GM21528 (cell line): ENCODE results near the gene TLR2.
A peak's percentile ranks its signal among the peaks of the same experiment; 100 is the strongest.
"Not testable (repeated sequence)": the region's sequence is repeated elsewhere in the genome, so short reads cannot be mapped to it uniquely, and the experiment has no call there.

Source experiments
- ATAC-seq: cut with Tn5 transposase; IDR thresholded peaks from one replicate; pipeline ENCODE4 v1.9.1; 2021; ENCODE audit warnings: mild to moderate bottlenecking, moderate library complexity; ENCODE audit not compliant: unreplicated experiment, low FRiP score

TLR2 gene

DNA sequence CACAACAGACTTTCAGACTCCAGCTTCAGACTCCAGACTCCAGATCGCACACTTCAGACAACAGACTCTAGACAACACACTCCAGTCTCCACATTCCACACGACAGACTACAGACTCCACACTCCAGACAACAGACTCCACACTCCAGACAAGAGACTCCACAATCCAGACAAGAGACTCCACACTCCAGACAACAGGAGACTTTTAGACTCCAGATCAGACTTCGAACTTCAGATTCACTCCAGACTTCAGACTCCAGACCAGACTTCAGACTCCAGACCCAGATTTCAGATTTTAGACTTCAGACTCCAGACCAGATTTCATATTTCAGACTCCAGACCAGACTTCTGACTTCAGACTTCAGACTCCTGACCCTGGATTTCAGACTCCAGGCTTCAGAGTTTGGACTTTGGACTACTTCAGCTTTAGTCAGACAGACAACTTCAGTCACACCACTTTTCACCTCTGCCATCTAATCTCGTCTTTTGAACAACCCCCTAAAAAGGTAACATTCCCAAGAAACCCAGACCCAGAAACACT, 29.0 kb upstream of the TLR2 start:
- no peak for ATAC-seq

- no peak for ATAC-seq
Measured at GRCh38 chr4:153655928-153656327, 28.2 kb upstream of the TLR2 start.

DNA sequence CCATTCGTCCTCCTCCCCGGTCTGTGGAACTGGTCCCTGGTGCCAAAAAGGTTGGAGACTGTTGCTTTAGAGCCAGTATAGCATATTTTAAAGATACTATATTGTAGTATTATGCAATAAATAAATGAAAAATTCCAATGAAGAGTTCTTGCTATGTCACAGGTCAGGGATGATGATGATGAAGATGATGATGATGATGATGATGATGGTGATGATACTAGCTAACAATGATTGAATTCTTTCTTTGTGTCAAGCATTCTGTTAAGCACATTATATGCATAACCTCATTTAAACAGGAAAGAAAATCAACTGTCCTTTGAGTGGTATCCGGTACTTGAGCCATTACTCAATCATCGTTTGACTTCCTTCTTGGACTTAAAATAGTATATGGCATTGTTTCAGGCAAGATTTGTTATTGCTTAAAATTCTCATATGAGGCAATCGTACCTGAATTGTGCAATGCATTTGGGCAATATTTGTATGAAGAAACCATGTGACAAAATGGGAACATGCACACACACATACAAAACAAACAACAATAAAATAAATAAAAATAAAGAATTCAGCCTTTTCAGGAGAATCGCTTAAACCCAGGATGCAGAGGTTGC, 22.8 kb upstream of the TLR2 start:
- no peak for ATAC-seq

DNA sequence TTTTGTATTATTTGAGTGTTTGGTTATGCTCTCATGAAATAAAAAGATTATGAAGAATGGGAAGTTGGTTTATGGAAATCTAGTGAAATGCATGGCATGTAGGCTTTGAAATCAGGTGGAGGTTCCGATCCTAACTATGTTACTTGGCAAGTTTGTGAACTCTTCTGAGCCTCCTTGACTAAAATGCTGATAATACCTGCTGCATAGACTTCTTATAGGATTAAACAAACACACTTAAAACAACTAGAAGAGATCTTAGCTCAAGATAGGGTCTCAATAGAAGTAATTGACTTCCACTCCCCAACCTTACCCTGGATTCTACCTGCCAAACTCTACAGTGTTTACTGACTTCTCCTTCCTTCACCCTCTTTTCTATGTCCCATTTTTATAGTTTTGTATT, 22.2 kb upstream of the TLR2 start:
- no peak for ATAC-seq

GRCh38 chr4:153663667-153664066, 20.4 kb upstream of the TLR2 start:
- ATAC-seq, result no peak

DNA sequence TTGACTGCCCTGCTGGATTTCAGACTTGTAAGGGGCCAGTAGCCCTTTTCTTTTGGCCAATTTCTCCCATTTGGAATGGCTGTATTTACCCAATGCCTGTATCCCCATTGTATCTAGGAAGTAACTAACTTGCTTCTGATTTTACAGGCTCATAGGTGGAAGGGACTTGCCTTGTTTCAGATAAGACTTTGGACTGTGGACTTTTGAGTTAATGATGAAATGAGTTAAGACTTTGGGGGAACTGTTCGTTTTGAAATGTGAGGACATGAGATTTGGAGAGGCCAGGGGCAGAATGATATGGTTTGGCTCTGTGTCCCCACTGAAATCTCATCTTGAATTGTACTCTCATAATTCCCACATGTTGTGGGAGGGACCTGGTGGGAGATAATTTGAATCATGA, 17.6 kb upstream of the TLR2 start:
- not testable (repeated sequence) for ATAC-seq

GRCh38 chr4:153668647-153669046, 15.4 kb upstream of the TLR2 start:
- ATAC-seq, result no peak

DNA sequence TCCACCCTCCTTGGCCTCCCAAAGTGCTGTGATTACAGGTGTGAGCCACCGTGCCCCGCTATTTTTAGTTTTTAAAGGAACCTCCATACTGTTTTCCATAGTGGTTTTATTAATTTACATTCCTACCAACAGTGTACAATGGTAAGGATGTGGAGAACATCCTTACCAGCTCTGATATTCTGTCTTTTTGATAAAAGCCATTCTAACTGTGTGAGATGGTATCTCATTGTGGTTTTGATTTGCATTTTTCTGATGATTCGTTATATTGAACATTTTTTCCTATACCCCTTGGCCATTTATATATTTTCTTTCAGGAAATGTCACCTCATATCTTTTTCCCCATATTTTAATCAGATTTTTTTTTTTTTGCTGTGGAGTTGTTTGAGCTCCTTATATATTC, 14.2 kb upstream of the TLR2 start:
- no peak for ATAC-seq

DNA sequence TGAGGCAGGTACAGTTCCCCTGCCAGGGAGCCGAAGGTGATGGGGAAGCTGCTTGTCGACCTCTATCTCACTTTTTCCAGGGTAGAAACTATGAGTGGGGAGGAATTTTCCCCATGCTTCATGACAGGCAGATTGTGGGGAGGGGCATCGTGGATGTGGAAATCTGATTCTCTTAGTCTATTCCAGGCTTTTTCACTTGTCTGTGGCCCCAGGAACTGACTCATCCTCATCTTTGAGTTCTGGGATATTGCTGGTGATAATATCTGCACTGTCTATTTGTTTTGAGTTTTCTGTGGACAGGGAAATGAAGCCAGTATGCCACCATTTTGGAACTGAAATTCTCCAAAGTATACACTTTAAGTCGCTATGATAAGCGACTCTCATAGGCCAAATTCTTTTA, 7.6 kb upstream of the TLR2 start:
- ATAC-seq, result no peak

GRCh38 chr4:153676984-153677383, 7.1 kb upstream of the TLR2 start:
- ATAC-seq, result no peak

- ATAC-seq, result no peak
Measured at GRCh38 chr4:153679486-153679885, 4.6 kb upstream of the TLR2 start.

- no peak for ATAC-seq
Measured at GRCh38 chr4:153683763-153684181, 308 bp upstream of the TLR2 start.

DNA sequence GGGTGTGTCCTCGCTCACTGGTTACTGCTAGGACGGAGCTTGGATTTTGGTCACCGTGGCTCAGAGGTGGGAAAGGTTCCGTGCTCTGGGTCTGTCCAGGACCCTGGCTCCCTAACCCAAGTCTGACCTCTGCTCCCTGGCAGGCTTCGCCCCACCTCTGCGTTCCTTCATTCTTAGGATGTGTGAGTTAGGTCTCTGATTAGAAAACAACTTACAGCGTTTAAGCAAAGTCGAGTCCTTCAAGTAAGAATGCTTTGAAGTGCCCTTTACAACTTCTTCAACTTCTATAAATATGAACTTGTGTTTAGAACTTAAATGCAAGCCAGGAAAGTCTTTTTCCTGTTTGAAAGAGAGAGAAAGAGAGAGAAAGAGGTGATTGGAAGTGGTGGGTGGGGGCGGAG, 891 bp downstream of the TLR2 start:
- ATAC-seq, result no peak

GRCh38 chr4:153704522-153704921, 20.4 kb downstream of the TLR2 start:
- no peak for ATAC-seq

- ATAC-seq, result peak; percentile 89
Measured at GRCh38 chr4:153705743-153706468, 21.8 kb downstream of the TLR2 start.

- ATAC-seq, result peak; percentile 56
Measured at GRCh38 chr4:153706519-153706918, 22.4 kb downstream of the TLR2 start.

DNA sequence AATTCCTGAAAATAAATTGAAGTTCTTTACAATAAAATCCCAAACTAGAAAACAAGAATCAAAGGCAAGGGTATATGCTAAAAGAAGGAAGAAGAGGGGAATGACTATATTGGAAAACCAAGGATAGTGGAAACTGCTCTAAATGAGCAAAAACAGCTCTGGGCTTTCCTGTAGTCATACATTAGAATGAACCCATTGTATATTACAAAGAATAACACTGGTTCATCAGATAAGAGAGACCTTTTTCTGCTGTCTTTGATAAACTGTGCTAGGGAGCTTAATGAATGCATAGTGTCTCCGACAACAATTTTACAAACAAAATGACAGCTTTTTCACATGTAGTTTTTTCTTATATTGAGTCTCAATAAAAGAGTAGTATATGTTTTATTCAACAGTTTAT, 26.6 kb downstream of the TLR2 start:
- no peak for ATAC-seq

DNA sequence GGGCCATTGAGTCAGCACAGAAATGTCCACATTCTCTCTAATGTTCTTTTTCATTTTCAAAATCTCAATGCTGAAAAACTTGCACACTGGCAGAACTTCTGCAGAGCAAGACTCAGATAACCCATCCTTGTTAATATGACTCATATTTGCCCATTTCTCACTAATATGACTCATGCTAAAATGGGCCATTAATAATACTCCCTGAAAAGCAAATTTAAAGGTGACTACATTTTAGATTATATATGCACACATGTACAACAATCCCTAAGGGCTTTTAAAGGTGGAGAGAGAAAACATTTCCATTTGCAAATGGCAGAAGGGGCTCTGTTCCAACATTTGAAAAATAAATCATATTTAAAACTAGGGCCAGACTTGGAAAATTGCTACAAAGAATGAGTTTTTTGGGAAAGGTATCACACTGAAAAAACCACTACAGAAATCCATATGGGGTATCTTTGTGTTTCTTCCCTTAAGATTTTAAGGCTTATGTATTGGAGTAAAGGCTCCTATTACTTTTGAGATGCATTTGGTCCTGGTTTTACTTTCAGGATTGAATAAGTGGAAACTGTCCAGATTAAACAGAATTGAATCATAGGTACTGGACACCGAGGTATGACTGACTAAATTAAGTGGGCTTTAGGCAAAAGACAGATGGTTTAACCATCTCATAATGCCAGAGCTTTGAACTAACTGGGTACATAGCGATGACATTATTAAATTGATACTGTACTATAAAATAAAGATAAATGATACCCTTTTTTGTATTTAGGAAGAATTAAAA, 30.0 kb downstream of the TLR2 start:
- no peak for ATAC-seq

DNA sequence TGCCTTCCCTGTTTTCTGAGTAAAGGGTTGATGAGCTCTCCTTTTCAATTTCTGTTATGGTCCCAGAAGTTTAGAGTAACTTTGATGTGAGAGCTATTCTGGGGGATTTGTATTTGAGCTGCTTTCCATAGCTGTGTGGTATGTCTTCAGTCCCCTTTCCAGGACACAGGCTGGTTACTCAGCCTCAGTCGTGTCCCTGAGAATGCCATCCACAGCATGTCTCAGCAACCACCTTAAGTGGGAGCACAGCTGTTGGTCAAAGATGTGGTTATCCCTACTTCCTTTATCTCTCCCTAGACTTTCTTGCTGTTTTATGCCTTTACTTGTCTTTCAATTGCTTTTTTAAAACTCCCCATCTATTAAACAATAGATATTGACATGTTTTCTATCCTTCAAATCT, 38.0 kb downstream of the TLR2 start:
- no peak for ATAC-seq

GRCh38 chr4:153724606-153725005, 40.5 kb downstream of the TLR2 start:
- ATAC-seq, result no peak

- ATAC-seq, result no peak
Measured at GRCh38 chr4:153725136-153725830, 41.2 kb downstream of the TLR2 start.
